ENCODE measurements around the gene ATP11A. TPM values are rescaled to one million over a fixed set of nuclear protein-coding genes. Genes with fewer than 3 reads are reported as not detected.
A peak's percentile ranks its signal among the peaks of the same experiment; 100 is the strongest.

ATP11A gene
- total and polyA plus RNA-seq, 7 donors = 0.69 to 22.9 (median 9.6) TPM

- TF ChIP-seq POLR2A (IDR thresholded peaks at IDR 0.05) = no peak
- no peak for TF ChIP-seq CTCF (IDR thresholded peaks at IDR 0.05)
- no peak for TF ChIP-seq POLR2AphosphoS5 (IDR thresholded peaks at IDR 0.05)
- no peak for TF ChIP-seq EP300 (IDR thresholded peaks at IDR 0.05)
- no peaks in the 10 kb centered on the region for H3K4me1 ChIP-seq
- no peaks in the 10 kb centered on the region for H3K27me3 ChIP-seq
- no peak overlapping the region for H3K4me3 ChIP-seq
- no peak overlapping the region for H3K27ac ChIP-seq
- intact Hi-C loops (cut with DNase I) = no loop called here
- H3K9me3 ChIP-seq = no peaks in the 10 kb centered on the region
- H3K36me3 ChIP-seq = peaks cover 0 to 9% (median 0%) of the 10 kb centered on the region in 4 donors
- WGBS, 2 donors = 78 to 80% methylated on average over 5 of the region's 5 CpGs
- DNase-seq = no peak
These were observed 114.5 kb downstream of the ATP11A start for GRCh38 chr13:112804374-112804773.

- intact Hi-C loops (cut with DNase I) = no loop called here
- Histone ChIP-seq H3K36me3 (peaks cover 0 to 20% (median 0%) of the 10 kb centered on the region in 4 donors), H3K27me3 (no peaks in the 10 kb centered on the region), H3K4me1 (no peaks in the 10 kb centered on the region), H3K4me3 (no peak overlapping the region), H3K9me3 (no peaks in the 10 kb centered on the region), H3K27ac (no peak overlapping the region)
- TF ChIP-seq POLR2A (IDR thresholded peaks at IDR 0.05) (no peak), EP300 (IDR thresholded peaks at IDR 0.05) (no peak), CTCF (IDR thresholded peaks at IDR 0.05) (no peak)
- peak; percentile 47 for DNase-seq
- WGBS, 2 donors = 94% methylated on average over 36 of the region's 36 CpGs
These were observed 117.2 kb downstream of the ATP11A start for GRCh38 chr13:112806739-112807652.

- WGBS, 2 donors = 95% methylated on average over 24 of the region's 24 CpGs
- TF ChIP-seq POLR2A (IDR thresholded peaks at IDR 0.05) (no peak), POLR2AphosphoS5 (IDR thresholded peaks at IDR 0.05) (no peak), CTCF (IDR thresholded peaks at IDR 0.05) (no peak), EP300 (IDR thresholded peaks at IDR 0.05) (no peak)
- intact Hi-C loops (cut with DNase I) = no loop called here
- no peak overlapping the region for H3K4me3 ChIP-seq
- H3K4me1 ChIP-seq = no peaks in the 10 kb centered on the region
- no peaks in the 10 kb centered on the region for H3K9me3 ChIP-seq
- peak; percentile 50 for DNase-seq
- H3K27ac ChIP-seq = no peak overlapping the region
- peaks cover 0 to 20% (median 0%) of the 10 kb centered on the region in 4 donors for H3K36me3 ChIP-seq
- no peaks in the 10 kb centered on the region for H3K27me3 ChIP-seq
These were observed 118.0 kb downstream of the ATP11A start for GRCh38 chr13:112807653-112808376.

GRCh38 chr13:112808377-112809140, 118.7 kb downstream of the ATP11A start:
- Histone ChIP-seq H3K36me3 (peaks cover 0 to 20% (median 0%) of the 10 kb centered on the region in 4 donors), H3K9me3 (no peaks in the 10 kb centered on the region), H3K4me3 (no peak overlapping the region)

More at GRCh38 chr13:112808377-112809140, 118.7 kb downstream of the ATP11A start:
- peak; percentile 60 for DNase-seq
- no peak overlapping the region for H3K27ac ChIP-seq
- intact Hi-C loops (cut with DNase I) = no loop called here
- H3K27me3 ChIP-seq = no peaks in the 10 kb centered on the region
- TF ChIP-seq POLR2A (IDR thresholded peaks at IDR 0.05) = no peak
- TF ChIP-seq POLR2AphosphoS5 (IDR thresholded peaks at IDR 0.05) = no peak
- TF ChIP-seq CTCF (IDR thresholded peaks at IDR 0.05) = no peak
- TF ChIP-seq EP300 (IDR thresholded peaks at IDR 0.05) = no peak
- WGBS, 2 donors = 90 to 95% methylated on average over 26 of the region's 26 CpGs
- no peaks in the 10 kb centered on the region for H3K4me1 ChIP-seq

All from sigmoid colon (tissue), 7 donors.